ENCODE measurements around the gene MAP1LC3B.
A peak's percentile ranks its signal among the peaks of the same experiment; 100 is the strongest.

MAP1LC3B gene

DNA sequence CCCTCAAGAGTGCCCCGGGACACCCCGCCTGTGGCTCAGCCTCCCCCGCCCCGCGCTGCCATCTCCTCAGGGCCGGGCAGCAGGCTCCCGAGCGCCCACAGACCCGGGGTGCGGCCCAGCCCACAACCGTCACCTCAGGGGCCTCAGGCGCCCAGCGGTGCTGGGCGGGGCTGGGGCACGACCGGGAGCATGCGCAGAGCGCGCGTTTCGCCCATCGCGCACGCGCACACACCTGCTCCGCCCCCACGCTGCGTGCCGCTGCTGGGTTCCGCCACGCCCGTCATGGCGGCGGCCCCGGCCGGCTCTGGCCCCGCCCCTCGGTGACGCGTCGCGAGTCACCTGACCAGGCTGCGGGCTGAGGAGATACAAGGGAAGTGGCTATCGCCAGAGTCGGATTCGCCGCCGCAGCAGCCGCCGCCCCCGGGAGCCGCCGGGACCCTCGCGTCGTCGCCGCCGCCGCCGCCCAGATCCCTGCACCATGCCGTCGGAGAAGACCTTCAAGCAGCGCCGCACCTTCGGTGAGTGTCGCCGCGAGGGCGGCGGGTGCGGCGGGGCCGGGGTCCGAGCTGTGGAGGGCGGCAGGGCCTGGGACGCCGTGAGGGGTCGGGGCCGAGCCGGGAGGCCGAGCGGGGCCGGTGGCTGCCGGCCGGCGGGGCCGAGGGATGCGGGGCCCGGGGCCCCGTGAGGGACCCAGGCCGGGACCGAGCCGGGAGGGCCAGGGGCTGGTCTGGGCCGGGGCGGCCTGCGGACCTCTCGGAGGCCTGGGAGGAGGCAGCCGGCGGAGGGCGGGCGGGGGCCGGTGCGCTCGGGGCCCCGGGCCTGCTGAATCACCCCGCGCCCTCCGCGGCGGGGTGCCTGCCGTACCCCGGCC is at the start of gene MAP1LC3B:
Gene MAP1LC3B, plus strand, starts transcription at position 387 of the 871 bp plus-strand sequence. Its CDS starts 92 bp downstream, at position 479.
- TF ChIP-seq, protein P1, sequence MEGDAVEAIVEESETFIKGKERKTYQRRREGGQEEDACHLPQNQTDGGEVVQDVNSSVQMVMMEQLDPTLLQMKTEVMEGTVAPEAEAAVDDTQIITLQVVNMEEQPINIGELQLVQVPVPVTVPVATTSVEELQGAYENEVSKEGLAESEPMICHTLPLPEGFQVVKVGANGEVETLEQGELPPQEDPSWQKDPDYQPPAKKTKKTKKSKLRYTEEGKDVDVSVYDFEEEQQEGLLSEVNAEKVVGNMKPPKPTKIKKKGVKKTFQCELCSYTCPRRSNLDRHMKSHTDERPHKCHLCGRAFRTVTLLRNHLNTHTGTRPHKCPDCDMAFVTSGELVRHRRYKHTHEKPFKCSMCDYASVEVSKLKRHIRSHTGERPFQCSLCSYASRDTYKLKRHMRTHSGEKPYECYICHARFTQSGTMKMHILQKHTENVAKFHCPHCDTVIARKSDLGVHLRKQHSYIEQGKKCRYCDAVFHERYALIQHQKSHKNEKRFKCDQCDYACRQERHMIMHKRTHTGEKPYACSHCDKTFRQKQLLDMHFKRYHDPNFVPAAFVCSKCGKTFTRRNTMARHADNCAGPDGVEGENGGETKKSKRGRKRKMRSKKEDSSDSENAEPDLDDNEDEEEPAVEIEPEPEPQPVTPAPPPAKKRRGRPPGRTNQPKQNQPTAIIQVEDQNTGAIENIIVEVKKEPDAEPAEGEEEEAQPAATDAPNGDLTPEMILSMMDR (IDR thresholded peaks at IDR 0.05; ENCODE audit: low read length): no peak
- no peak for TF ChIP-seq EZH2 (IDR thresholded peaks at IDR 0.05; ENCODE audit: borderline replicate concordance, low read length)
- Histone ChIP-seq H3F3A (ENCODE audit: insufficient read depth, low read length) (no peaks in the 10 kb centered on the region), H3K9me2 (ENCODE audit: low read depth, low read length) (no peaks in the 10 kb centered on the region), H3K4me1 (ENCODE audit: insufficient read depth, low read length, severe bottlenecking) (peaks cover 51% of the 10 kb centered on the region), H3K79me2 (ENCODE audit: insufficient read depth, low read length) (peaks cover 38% of the 10 kb centered on the region), H3K9ac (ENCODE audit: low read length) (peak within 1 kb of the TSS; percentile 77), H3K27ac (ENCODE audit: low read depth, low read length, poor library complexity, severe bottlenecking) (peak within 1 kb of the TSS; percentile 71), H3K4me3 (ENCODE audit: low read depth, low read length, poor library complexity, severe bottlenecking) (peak within 1 kb of the TSS; percentile 87), H3K36me3 (ENCODE audit: insufficient read depth, low read length) (peaks cover 4% of the 10 kb centered on the region; the same call in 1 of the 2 replicates), H3K27me3 (ENCODE audit: insufficient read depth, low read length) (no peaks in the 10 kb centered on the region), H4K20me1 (ENCODE audit: insufficient read depth, low read length) (no peaks in the 10 kb centered on the region), H3K9me3 (ENCODE audit: low read length) (no peaks in the 10 kb centered on the region), H2AFZ (ENCODE audit: low read length) (no peak within 1 kb of the TSS), H3K4me2 (ENCODE audit: low read length) (peak within 1 kb of the TSS; percentile 99)

DNA sequence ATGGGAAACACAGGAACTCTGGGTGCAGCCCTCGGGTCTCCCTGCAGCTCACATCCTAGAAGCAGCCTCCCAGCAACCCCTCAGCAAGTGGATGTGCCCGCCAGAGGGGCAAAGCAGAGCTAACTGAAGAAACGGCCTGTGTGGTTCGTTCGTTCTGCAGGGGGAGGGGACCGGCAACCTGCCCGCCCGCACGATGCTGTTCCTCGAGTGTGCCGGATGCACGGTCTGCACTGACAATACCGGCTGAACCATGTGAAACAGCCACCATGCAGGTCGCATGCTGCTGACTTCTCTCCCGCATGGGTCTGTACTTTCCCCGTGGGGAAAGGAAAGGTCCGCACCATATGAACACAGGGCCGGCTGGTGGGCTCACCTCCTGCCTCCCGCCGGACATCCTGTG is 49.6 kb upstream of the MAP1LC3B start:
- Histone ChIP-seq H2AFZ (ENCODE audit: low read length) (no peak overlapping the region), H4K20me1 (ENCODE audit: insufficient read depth, low read length) (no peaks in the 10 kb centered on the region), H3K9ac (ENCODE audit: low read length) (no peak overlapping the region), H3K9me3 (ENCODE audit: low read length) (no peaks in the 10 kb centered on the region), H3K4me1 (ENCODE audit: insufficient read depth, low read length, severe bottlenecking) (peaks cover 3% of the 10 kb centered on the region), H3K36me3 (ENCODE audit: insufficient read depth, low read length) (peaks cover 60% of the 10 kb centered on the region), H3F3A (ENCODE audit: insufficient read depth, low read length) (no peaks in the 10 kb centered on the region), H3K9me2 (ENCODE audit: low read depth, low read length) (no peaks in the 10 kb centered on the region), H3K27ac (ENCODE audit: low read depth, low read length, poor library complexity, severe bottlenecking) (no peak overlapping the region), H3K4me2 (ENCODE audit: low read length) (no peak overlapping the region), H3K79me2 (ENCODE audit: insufficient read depth, low read length) (no peaks in the 10 kb centered on the region), H3K4me3 (ENCODE audit: low read depth, low read length, poor library complexity, severe bottlenecking) (no peak overlapping the region), H3K27me3 (ENCODE audit: insufficient read depth, low read length) (no peaks in the 10 kb centered on the region)
- TF ChIP-seq, protein P1 (IDR thresholded peaks at IDR 0.05; ENCODE audit: low read length): no peak
- no peak for TF ChIP-seq EZH2 (IDR thresholded peaks at IDR 0.05; ENCODE audit: borderline replicate concordance, low read length)

DNA sequence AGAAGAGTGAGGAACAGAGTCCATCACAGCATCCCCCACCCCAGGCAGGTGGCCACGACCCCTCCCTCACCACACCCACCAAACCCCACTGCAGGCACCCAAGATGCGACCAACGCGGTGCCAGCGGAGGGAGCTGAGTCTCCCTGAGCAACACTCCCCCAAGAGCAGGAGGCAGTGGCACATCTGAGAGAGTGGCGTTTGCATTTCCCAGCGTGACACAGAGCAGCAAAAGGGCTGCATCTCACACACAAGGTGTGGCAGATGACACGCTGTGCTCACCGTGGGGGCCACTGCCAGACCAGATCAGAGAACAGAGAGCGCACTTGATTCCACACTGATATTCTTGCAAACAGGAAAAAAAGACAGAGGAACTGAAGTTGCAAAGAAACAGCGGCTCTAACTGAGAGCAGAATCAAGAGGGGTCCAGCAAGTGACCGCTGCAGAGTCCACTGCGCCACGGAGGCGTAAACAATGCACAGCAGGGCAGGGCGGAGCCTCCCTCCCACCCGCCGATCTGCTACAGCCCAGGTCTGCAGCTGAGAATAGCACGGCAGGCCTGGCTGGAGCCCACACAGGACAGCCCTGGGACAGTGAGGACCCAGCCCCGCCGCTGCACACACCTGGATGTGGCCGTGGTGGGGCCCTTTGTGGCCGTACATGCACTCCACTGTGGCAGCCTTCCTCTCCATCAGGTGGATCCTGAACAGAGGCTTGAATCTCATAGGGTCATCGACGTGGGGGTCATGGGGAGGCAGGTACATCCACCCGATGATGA is 49.0 kb upstream of the MAP1LC3B start:
- Histone ChIP-seq H3K9me2 (ENCODE audit: low read depth, low read length) (no peaks in the 10 kb centered on the region), H3K27ac (ENCODE audit: low read depth, low read length, poor library complexity, severe bottlenecking) (no peak overlapping the region), H2AFZ (ENCODE audit: low read length) (no peak overlapping the region), H3K79me2 (ENCODE audit: insufficient read depth, low read length) (no peaks in the 10 kb centered on the region), H4K20me1 (ENCODE audit: insufficient read depth, low read length) (no peaks in the 10 kb centered on the region), H3F3A (ENCODE audit: insufficient read depth, low read length) (no peaks in the 10 kb centered on the region), H3K9ac (ENCODE audit: low read length) (no peak overlapping the region), H3K27me3 (ENCODE audit: insufficient read depth, low read length) (no peaks in the 10 kb centered on the region), H3K4me3 (ENCODE audit: low read depth, low read length, poor library complexity, severe bottlenecking) (no peak overlapping the region), H3K4me1 (ENCODE audit: insufficient read depth, low read length, severe bottlenecking) (no peaks in the 10 kb centered on the region), H3K4me2 (ENCODE audit: low read length) (no peak overlapping the region), H3K36me3 (ENCODE audit: insufficient read depth, low read length) (peaks cover 60% of the 10 kb centered on the region), H3K9me3 (ENCODE audit: low read length) (no peaks in the 10 kb centered on the region)
- TF ChIP-seq EZH2 (IDR thresholded peaks at IDR 0.05; ENCODE audit: borderline replicate concordance, low read length): no peak
- TF ChIP-seq, protein P1 (IDR thresholded peaks at IDR 0.05; ENCODE audit: low read length): no peak

Data from OCI-LY1 (cell line).